T-cell (primary cell): ENCODE results near the gene KAZN. TPM values are rescaled to one million over a fixed set of nuclear protein-coding genes. Genes with fewer than 3 reads are reported as not detected.

Source experiments
- ATAC-seq, 4 experiments: fragments of 200-7000 bp in 3 of 4; fragments of 150-1000 bp in 1 of 4; cut with Tn5 transposase; replicated peaks in 1 of 4; 1 replicate in 3 of 4; 2 replicates in 1 of 4; pipeline ENCODE4 v1.10.0; 2021; ENCODE audit warnings: moderate library complexity in 3 of 4, mild to moderate bottlenecking in 2 of 4, moderate number of reproducible peaks in 1 of 4
- CTCF ChIA-PET, 2 donors: fragments of 300-600 bp; sonication (Branson Sonifier 250); formaldehyde crosslinking; loops; one replicate each; lab custom pipeline; 2022; ENCODE audit warnings: antibody characterized with exemption in 2 of 2; lab: Charles Lee
- POLR2A ChIA-PET, 2 donors: fragments of 300-600 bp; sonication (Branson Sonifier 250); formaldehyde crosslinking; loops; one replicate each; lab custom pipeline; 2022; ENCODE audit warnings: antibody characterized with exemption in 2 of 2; lab: Charles Lee
- DNase-seq, 35 experiments: peaks; one replicate each; pipeline versions ENCODE4 v3.0.0 to v3.0.0-alpha.2; 2013 to 2023
- H3K27ac ChIP-seq: one replicate; pipeline ENCODE4 v1.5.1; 2013; ENCODE audit warnings: low read length
- H3K27me3 ChIP-seq, 2 experiments: replicated peaks in 1 of 2; 1 replicate in 1 of 2; 2 replicates in 1 of 2; pipeline versions ENCODE4 v1.6.1 to v1.7.0; 2013; ENCODE audit warnings: low read length in 1 of 2, mixed read lengths in 1 of 2; ENCODE audit not compliant: control insufficient read depth in 2 of 2, insufficient read depth in 2 of 2; ENCODE audit errors: extremely low read depth in 1 of 2
- H3K36me3 ChIP-seq, 2 donors: 1 replicate in 1 of 2; 2 replicates in 1 of 2; pipeline versions ENCODE4 v1.6.1 to v1.7.0; 2013; ENCODE audit warnings: low read length in 1 of 2; ENCODE audit not compliant: control insufficient read depth in 2 of 2, insufficient read depth in 1 of 2; ENCODE audit errors: extremely low read depth in 1 of 2
- H3K4me1 ChIP-seq, 2 experiments: 1 replicate in 1 of 2; 2 replicates in 1 of 2; pipeline versions ENCODE4 v1.6.1 to v1.7.0; 2013; ENCODE audit warnings: low read length in 2 of 2, mixed read lengths in 1 of 2; ENCODE audit not compliant: insufficient read depth in 2 of 2, control insufficient read depth in 1 of 2; ENCODE audit errors: extremely low read depth in 1 of 2
- H3K4me3 ChIP-seq, 2 donors: 1 replicate in 1 of 2; 2 replicates in 1 of 2; pipeline versions ENCODE4 v1.5.1 to v1.7.0; 2013; ENCODE audit warnings: mild to moderate bottlenecking in 2 of 2, low read length in 1 of 2, moderate library complexity in 1 of 2; ENCODE audit not compliant: control insufficient read depth in 1 of 2; ENCODE audit errors: extremely low read depth in 1 of 2
- H3K9me3 ChIP-seq: 2 replicates; pipeline ENCODE4 v1.7.0; 2013
- H3K27ac Mint-ChIP-seq, 2 donors: one replicate each; pipeline ENCODE4 v1.8.0; 2020 to 2021; ENCODE audit warnings: mild to moderate bottlenecking in 2 of 2, mixed read lengths in 2 of 2
- H3K27me3 Mint-ChIP-seq, 2 donors: one replicate each; pipeline ENCODE4 v1.8.0; 2021 to 2022; ENCODE audit warnings: mixed read lengths in 2 of 2
- H3K36me3 Mint-ChIP-seq: one replicate; pipeline ENCODE4 v1.8.0; 2021; ENCODE audit warnings: mixed read lengths
- H3K4me1 Mint-ChIP-seq, 3 donors: one replicate each; pipeline ENCODE4 v1.8.0; 2020 to 2022; ENCODE audit warnings: mixed read lengths in 3 of 3, mild to moderate bottlenecking in 1 of 3
- H3K4me3 Mint-ChIP-seq, 3 donors: one replicate each; pipeline ENCODE4 v1.8.0; 2020 to 2022; ENCODE audit warnings: mild to moderate bottlenecking in 3 of 3, mixed read lengths in 3 of 3, moderate library complexity in 3 of 3
- H3K9me3 Mint-ChIP-seq, 3 donors: one replicate each; pipeline ENCODE4 v1.8.0; 2020 to 2022; ENCODE audit warnings: mixed read lengths in 3 of 3
- WGBS: methylation state at CpG from one replicate; pipeline ENCODE4 v1.1.5; 2013; ENCODE audit warnings: missing lambda C conversion rate; ENCODE audit not compliant: insufficient coverage; 5-methylcytosine and 5-hydroxymethylcytosine counted together
- total RNA-seq, 35 experiments: library from RNA in 6 of 35; stranded (reverse) in 6 of 35; fragments of 120-200 nt in 1 of 35; gene quantifications; one replicate each; pipeline versions ENCODE4 v1.2.1 to v1.2.4 and lab custom pipeline; 2013 to 2026

KAZN gene
- total RNA-seq, 5 donors from 2014 or later (not counting 1 experiment from before 2014, with no cell fraction given) = 0.18 to 0.58 (median 0.30) TPM

DNA sequence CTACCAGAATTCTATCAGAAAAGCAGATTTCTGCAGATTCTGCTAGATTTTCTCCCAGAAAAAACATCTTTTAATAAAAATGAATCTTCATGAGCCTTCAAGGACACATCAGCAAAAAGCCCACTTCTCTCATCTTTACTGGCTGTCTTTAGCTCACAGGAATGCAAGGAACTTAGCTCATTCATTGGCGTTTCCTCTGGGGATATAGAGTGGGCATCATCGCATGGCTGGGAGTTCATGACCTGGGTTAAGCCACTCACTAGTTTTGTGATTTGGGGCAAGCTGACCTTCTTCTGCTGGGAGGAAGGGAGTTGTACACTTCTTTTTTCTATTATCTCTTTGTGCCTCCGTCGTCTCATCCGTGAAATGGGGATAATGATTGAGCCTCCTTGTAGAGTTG is 149.7 kb downstream of the KAZN start:
- Mint-ChIP-seq H3K4me1 (no peaks in the 10 kb centered on the region), H3K27me3 (peaks cover 0 to 4% of the 10 kb centered on the region in 2 donors), H3K9me3 (no peaks in the 10 kb centered on the region), H3K4me3 (no peak overlapping the region), H3K27ac (no peak overlapping the region), H3K36me3 (no peaks in the 10 kb centered on the region)
- ChIA-PET POLR2A (no interaction called here), CTCF (no interaction called here)
- H3K4me1 ChIP-seq = no peaks in the 10 kb centered on the region
- H3K27ac ChIP-seq = no peak overlapping the region
- 100% methylated on average over 1 of the region's 5 CpGs for WGBS
- H3K9me3 ChIP-seq = no peaks in the 10 kb centered on the region
- peaks cover 0 to 10% of the 10 kb centered on the region in 2 experiments for H3K27me3 ChIP-seq
- H3K4me3 ChIP-seq = no peak overlapping the region
- no peaks in the 10 kb centered on the region for H3K36me3 ChIP-seq
- ATAC-seq (no peak), DNase-seq (no peak)

DNA sequence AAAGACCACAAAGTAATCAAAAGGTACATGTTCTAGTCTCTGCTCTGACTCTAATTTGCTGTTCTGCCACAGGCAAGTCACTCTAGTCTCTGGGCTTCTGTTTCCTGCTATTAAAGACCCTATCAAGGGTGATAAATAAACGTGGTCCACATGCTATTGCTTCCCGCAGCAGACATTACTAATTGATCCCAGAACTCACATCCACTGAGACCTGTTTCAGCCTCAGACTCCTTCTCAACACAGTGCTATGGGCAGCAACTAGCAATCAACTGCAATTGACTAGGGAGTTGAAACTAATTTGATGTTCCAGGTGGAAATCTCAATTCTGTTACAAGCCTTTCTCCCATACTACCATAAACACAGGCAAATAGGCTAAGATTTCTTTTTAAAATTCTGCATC is 150.5 kb downstream of the KAZN start:
- H3K36me3 Mint-ChIP-seq = no peaks in the 10 kb centered on the region
- CTCF ChIA-PET = no interaction called here
- DNase-seq (no peak), ATAC-seq (no peak)
- no peak overlapping the region for H3K4me3 ChIP-seq
- H3K4me1 ChIP-seq = no peaks in the 10 kb centered on the region
- peaks cover 0 to 9% of the 10 kb centered on the region in 2 experiments for H3K27me3 ChIP-seq
- H3K9me3 Mint-ChIP-seq = no peaks in the 10 kb centered on the region
- H3K4me1 Mint-ChIP-seq = no peaks in the 10 kb centered on the region
- H3K27ac Mint-ChIP-seq = no peak overlapping the region
- H3K36me3 ChIP-seq = no peaks in the 10 kb centered on the region
- WGBS = no CpG with 5 or more reads among the region's 2 CpGs
- H3K4me3 Mint-ChIP-seq = no peak overlapping the region
- POLR2A ChIA-PET = no interaction called here
- H3K27ac ChIP-seq = no peak overlapping the region
- H3K27me3 Mint-ChIP-seq = peaks cover 0 to 1% of the 10 kb centered on the region in 2 donors
- H3K9me3 ChIP-seq = no peaks in the 10 kb centered on the region

DNA sequence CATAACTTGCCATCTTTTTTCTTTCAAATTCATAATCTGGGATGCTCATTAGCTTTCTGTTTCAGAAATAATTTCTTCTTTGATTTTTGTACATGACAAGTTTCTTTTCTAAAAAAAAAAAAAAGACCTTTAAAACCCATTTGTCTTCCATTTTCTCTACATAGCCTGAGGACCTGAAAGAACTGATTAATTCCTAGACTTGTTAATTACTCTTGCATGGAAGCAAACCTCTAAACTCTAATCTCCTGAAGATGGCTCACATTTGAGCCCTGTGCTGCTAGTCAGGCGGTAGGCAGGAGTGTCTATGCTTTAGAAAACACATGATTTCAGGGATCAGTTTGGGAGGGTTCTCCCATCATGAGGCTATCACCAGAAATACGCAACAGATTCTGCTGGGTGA is 152.0 kb downstream of the KAZN start:
- Mint-ChIP-seq H3K36me3 (no peaks in the 10 kb centered on the region), H3K27me3 (peaks cover 0 to 6% of the 10 kb centered on the region in 2 donors), H3K4me1 (no peaks in the 10 kb centered on the region), H3K4me3 (no peak overlapping the region), H3K9me3 (no peaks in the 10 kb centered on the region), H3K27ac (no peak overlapping the region)
- Histone ChIP-seq H3K9me3 (no peaks in the 10 kb centered on the region), H3K27ac (no peak overlapping the region), H3K27me3 (peaks cover 0 to 9% of the 10 kb centered on the region in 2 experiments), H3K4me1 (no peaks in the 10 kb centered on the region), H3K4me3 (no peak overlapping the region), H3K36me3 (no peaks in the 10 kb centered on the region)
- ChIA-PET POLR2A (no interaction called here), CTCF (no interaction called here)
- ATAC-seq (no peak), DNase-seq (no peak)
- 80% methylated on average over 1 of the region's 2 CpGs for WGBS

DNA sequence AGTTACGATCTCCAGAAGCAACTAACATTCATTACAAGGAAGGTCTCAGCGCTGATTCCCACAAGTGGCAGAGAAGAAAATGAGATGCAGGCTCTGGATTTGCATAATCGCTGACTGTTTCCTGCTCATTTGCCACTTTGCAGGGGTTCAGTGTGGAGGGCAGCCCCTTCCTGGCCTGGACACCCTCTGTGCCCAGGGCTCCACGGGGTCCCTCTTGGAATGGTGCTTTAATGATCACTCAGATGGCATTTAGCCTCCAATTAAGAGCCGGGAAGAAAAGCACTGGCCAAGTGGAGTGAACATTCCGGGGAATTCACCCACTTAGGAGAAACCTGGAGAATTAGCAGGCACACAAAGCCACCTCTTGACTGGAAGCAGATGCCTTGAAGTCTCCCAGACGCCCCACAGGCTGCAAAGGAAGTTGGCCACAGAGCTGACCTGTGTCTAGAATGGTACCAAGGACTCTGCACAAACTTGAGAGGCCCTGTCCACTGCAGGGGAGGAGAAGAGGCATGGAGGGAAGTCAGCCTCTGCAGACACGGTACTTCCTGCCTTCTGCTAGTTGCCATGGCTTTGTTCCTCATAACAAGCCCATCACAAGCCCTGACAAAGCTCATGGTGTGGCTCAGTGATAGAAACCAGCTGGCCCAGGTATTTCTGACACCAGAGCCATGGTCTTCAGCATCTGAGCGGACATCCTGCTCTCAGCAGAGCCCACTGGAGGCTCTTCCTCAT is 157.2 kb downstream of the KAZN start:
- POLR2A ChIA-PET = no interaction called here
- Histone ChIP-seq H3K27me3 (peaks cover 0 to 19% of the 10 kb centered on the region in 2 experiments), H3K4me3 (no peak overlapping the region), H3K9me3 (no peaks in the 10 kb centered on the region), H3K36me3 (no peaks in the 10 kb centered on the region), H3K27ac (no peak overlapping the region), H3K4me1 (no peaks in the 10 kb centered on the region)
- Mint-ChIP-seq H3K27ac (no peak overlapping the region), H3K9me3 (no peaks in the 10 kb centered on the region), H3K4me1 (no peaks in the 10 kb centered on the region), H3K36me3 (no peaks in the 10 kb centered on the region), H3K27me3 (peaks cover 6 to 15% of the 10 kb centered on the region in 2 donors), H3K4me3 (no peak overlapping the region)
- WGBS = 53% methylated on average over 8 of the region's 9 CpGs
- ATAC-seq = no peak
- no peak for DNase-seq
- CTCF ChIA-PET = no interaction called here

DNA sequence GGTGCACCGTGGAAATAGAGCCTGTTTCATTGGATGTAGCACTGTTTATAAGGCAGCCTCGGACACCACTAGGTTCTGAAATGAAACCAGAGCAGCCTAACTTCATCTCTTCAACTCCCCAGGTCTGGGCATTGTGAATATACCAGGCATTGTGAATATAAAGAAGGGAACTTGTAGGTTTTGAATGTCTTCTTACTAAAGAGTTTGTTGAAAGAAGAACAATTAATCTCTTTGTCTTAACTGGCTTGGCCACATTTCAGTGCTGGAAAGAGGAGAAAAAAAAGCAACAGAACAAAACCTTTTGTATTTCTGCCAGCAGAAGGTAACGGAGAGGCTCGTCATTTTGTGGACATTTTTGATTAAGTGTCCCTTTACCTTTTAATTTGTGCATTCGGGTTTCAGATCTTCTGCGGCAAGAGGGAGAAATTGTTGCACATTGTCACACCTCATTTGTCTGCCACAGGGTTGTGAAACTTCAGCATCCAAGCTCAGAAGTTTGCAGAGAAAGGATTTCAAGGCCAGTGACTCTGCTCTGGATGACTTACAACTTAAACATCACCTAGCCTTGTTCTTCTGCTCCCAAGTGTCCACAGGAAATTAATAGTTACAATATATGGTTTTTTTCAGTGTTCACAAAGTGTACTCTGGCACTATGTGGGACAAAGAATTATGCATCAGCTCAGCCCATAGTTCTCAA is 158.3 kb downstream of the KAZN start:
- Histone ChIP-seq H3K4me3 (no peak overlapping the region), H3K27ac (no peak overlapping the region), H3K4me1 (no peaks in the 10 kb centered on the region), H3K27me3 (peaks cover 0 to 23% of the 10 kb centered on the region in 2 experiments), H3K36me3 (no peaks in the 10 kb centered on the region), H3K9me3 (no peaks in the 10 kb centered on the region)
- Mint-ChIP-seq H3K4me3 (no peak overlapping the region), H3K27ac (no peak overlapping the region), H3K36me3 (no peaks in the 10 kb centered on the region), H3K4me1 (no peaks in the 10 kb centered on the region), H3K9me3 (no peaks in the 10 kb centered on the region), H3K27me3 (peaks cover 14 to 17% of the 10 kb centered on the region in 2 donors)
- DNase-seq = no peak
- ChIA-PET POLR2A (no interaction called here), CTCF (no interaction called here)
- 87% methylated on average over 4 of the region's 6 CpGs for WGBS
- no peak for ATAC-seq

DNA sequence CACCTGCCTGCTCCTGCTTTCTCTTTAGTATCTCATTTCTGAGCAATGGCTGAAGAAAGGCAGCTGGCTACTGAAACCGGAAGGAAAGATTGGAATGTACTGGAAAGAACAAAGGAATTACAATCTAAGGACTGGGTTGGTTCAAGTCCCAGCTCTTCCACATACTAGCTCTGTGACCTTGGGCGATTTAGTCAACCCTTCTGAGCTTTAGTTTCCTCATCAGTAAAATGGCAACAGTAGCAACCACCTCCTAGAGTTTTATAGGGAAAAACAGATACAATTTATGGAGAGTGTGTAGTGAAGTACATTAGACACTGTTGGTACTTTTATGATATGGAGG is 158.8 kb downstream of the KAZN start:
- no peak for ATAC-seq
- WGBS = no CpG with 5 or more reads among the region's 2 CpGs

More for the DNA sequence above, 158.8 kb downstream of the KAZN start:
- Histone ChIP-seq H3K4me1 (no peaks in the 10 kb centered on the region), H3K27ac (no peak overlapping the region), H3K36me3 (no peaks in the 10 kb centered on the region), H3K27me3 (peaks cover 0 to 26% of the 10 kb centered on the region in 2 experiments), H3K4me3 (no peak overlapping the region), H3K9me3 (no peaks in the 10 kb centered on the region)
- ChIA-PET CTCF (no interaction called here), POLR2A (no interaction called here)
- no peak overlapping the region for H3K4me3 Mint-ChIP-seq
- H3K4me1 Mint-ChIP-seq = no peaks in the 10 kb centered on the region
- no peak for DNase-seq
- H3K9me3 Mint-ChIP-seq = no peaks in the 10 kb centered on the region
- no peaks in the 10 kb centered on the region for H3K36me3 Mint-ChIP-seq
- peaks cover 14 to 21% of the 10 kb centered on the region in 2 donors for H3K27me3 Mint-ChIP-seq
- H3K27ac Mint-ChIP-seq = no peak overlapping the region
